CD4-positive, alpha-beta T cell treated with Interleukin-21 for 1 hour (primary cell): Measurements from ENCODE around the gene NANOS3.

Experiments used
- DNase-seq: peaks from one replicate; pipeline ENCODE4 v3.0.0-alpha.2; 2020

The NANOS3 gene

DNA sequence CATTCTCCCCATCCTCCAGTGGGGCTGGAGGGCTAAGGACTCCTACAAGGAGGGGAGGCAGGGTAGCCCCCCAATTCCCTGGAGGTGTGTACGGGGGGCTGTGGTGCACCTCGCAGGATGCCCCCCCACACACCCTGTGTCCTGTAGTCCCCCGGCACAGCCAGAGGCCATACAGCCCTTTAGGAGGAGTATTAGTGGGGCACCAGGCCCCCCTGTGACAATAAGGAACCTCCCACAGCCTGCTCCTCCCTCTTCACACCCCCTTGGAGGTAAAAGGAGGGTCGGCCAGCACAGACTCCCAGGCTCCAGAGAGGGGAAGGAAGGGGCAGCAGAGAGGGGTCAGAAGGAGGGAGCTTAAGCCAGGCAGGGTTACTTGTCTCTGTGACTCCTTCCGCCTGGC is at the start of gene NANOS3:
Gene NANOS3, plus strand, starts transcription at position 301 of the 400 bp plus-strand sequence. CDS start 115 bp downstream, outside the sequence.
- no peak for DNase-seq

DNA sequence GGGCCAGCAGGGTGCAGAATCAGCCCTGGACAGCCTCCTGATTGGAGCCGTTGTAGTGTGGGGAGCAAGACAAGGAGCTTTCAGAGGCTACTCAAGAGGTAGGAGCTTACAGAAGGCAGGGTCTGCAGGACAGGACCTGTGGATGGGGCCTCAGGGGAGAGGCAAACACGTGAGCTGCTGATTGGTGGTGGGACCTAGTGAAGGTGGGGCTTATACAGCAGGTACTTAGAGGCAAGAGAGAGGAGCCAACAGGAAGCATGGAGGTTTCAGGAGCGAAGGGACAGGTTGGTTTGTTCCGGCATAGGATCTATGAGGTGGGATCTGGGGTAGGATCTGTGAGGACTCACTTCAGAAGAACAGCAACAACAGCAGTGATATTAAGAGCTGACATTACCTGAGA is 49.3 kb upstream of the NANOS3 start:
- DNase-seq, result no peak

DNA sequence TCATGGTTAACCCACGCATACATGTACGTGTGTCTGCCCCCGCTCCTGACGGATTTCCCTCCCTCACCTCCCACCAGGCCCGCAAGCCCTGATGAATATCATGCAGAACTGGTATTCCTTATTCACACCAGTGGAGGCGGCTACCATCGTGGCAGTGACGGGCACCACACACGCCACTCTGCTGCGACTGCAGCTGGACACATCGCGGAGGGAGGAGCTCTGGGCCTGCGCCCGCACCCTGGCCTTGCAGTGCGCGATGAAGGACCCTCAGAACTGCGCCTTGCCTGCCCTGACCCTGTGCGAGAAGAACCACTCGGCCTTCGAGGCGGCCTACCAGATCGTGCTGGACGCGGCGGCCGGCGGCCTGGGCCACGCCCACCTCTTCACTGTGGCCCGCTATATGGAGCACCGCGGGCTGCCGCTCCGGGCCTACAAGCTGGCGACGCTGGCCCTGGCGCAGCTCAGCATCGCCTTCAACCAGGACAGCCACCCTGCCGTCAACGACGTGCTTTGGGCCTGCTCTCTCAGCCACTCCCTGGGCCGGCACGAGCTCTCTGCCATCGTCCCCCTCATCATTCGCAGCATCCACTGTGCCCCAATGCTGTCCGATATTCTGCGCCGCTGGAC is 46.7 kb upstream of the NANOS3 start:
- peak; percentile 73 for DNase-seq

DNA sequence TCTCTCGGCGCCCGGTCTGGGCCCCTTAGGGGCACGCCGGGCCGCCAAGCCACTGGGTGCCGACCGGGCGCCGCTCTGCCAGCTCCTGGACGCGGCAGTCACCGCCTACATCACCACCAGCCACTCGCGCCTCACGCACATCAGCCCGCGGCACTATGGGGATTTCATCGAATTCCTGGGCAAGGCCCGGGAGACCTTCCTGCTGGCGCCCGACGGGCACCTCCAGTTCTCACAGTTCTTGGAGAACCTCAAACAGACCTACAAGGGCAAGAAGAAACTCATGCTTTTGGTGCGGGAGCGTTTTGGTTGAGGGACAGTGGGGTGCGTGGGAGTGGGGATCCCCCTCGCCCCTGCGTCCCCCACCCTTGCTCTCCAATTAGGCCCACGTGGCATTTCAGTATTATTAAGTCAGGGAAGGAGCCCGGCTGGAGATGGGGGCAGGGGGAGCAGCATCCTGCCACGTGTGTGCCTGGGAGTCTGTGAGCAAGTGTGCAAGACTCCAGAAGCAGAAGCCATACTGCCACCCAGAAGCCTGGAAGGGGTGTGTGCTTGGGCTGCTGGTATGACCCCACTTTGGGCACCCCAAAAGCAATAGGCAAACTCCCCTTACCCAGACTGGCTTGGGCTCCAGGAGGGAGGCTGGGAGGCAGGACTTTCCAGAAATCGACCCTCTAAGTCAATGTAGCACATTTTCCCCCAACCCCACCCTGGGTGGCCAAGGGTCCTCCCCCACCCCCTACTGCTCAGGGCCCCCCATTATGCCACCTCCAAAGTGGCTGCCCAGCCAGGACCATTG is 46.0 kb upstream of the NANOS3 start:
- peak; percentile 76 for DNase-seq

DNA sequence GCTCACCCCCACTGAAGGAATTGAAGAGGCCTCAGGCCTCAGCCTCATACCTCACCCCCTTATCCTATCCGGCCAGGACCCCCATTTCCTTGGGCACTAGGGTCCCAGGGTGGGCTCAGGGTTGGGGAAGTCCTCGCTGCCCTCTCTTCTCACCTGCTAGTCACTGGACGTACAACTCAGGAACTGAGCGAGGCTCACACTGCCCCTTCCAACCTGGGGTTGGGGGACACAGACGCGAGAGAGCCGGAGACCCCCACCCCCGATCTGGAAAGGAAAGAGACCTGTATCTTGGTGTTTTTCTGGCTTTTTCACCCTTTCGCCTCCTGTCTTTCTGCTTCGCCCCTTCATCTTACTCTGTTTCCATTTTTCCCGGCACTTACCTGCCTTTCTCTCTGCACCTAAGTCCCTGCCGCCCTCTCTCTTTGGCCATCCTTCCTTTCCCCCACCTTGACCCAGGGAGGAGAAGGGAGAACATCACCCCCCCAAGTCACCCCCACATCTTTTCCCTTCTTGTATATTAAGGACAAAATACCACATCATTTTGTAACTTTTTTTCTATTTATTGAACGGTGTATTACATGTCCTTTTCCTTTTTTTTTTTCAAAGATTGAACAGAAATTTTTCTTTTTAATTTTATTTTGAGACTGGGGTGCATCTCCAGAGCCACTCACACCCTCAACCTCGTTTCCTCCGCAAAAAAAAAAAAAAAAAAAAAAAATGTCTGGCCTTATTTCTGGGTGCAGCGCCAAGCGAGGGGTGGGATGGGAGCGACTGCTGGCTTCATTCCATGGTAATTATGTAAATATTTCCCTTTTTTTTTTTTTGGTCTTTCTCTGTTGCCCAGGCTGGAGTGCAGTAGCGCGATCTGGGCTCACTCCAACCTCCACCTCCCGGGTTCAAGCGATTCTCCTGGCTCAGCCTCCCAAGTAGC is 45.1 kb upstream of the NANOS3 start:
- peak; percentile 71 for DNase-seq

DNA sequence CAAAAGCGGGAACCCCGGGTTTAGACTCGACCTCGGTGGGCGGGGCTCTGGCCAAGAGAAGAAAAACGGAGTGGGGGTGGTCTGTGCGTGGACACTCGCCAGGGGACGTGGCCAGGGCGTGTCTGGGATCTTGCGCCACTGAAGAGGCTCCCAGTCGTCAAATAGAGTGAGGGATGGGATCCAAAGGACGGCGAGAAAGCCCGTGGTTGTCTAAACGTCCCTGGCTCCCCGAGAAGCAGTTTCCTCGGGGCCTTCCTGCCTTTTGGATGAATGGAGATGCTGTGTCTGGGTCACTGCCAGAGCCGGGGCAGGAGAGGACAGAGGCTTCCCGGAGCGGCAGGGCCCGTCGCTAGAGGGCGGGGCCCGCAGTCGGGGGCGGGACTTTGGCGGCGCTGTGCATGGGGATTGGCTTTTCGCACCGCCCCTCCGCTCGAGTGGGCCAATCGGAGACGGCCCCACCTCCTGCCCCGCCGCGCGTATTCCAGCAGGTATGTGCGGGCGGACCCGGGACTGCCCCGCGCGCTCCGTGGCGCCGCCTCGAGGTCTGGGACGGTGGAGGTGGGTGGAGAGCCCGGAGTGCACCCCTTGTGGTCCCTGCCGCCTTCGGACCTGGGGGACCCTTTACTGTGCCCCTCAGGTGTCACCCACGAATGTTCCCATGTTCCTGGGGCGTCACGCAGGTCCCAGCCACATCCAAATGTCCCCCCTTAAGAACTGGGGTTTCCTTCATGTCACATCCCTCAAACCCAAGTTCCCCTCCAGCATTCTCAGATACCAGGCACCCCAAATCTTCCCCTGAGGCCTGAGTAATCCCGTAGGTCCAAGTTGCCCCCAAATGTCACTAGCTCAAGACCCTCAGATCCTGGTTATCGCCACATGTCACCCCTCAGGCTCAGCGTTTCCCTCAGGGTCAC is 43.3 kb upstream of the NANOS3 start:
- peak; percentile 96 for DNase-seq

DNA sequence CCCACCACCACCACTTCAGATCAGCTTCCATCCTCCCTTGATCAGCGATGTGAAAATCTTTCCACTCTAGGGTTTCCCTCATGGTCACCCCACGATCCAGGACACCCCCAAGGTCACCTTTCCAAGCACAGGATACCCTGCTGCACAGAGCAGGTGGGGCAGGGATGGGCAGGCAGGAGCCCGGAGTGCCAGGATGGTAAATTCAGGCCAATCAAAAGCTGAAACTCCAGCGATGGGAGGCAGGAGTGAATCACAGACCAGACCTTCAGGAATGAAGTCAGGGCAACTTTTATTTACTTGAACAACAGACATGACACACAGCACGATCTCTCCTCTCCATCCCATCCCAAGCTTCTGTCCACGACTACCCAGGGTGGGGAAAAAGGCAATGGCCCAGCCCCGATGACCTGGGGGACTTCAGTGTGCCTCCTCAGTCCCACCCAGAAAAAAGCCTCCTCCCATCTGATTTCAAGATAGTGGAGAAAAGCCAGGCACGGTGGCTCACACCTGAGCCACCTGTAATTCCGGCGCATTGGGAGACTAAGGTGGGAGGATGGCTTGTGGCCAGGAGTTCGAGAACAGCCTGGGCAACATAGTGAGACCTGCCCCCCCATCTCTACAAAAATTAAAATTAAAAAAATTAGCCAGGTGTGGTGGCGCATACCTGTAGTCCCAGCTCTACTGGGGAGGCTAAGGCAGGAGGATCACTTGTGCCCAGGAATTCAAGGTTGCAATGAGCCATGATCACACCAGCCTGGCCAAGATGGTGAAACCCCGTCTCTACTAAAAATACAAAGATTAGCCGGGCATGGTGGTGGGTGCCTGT is 42.5 kb upstream of the NANOS3 start:
- peak; percentile 57 for DNase-seq

DNA sequence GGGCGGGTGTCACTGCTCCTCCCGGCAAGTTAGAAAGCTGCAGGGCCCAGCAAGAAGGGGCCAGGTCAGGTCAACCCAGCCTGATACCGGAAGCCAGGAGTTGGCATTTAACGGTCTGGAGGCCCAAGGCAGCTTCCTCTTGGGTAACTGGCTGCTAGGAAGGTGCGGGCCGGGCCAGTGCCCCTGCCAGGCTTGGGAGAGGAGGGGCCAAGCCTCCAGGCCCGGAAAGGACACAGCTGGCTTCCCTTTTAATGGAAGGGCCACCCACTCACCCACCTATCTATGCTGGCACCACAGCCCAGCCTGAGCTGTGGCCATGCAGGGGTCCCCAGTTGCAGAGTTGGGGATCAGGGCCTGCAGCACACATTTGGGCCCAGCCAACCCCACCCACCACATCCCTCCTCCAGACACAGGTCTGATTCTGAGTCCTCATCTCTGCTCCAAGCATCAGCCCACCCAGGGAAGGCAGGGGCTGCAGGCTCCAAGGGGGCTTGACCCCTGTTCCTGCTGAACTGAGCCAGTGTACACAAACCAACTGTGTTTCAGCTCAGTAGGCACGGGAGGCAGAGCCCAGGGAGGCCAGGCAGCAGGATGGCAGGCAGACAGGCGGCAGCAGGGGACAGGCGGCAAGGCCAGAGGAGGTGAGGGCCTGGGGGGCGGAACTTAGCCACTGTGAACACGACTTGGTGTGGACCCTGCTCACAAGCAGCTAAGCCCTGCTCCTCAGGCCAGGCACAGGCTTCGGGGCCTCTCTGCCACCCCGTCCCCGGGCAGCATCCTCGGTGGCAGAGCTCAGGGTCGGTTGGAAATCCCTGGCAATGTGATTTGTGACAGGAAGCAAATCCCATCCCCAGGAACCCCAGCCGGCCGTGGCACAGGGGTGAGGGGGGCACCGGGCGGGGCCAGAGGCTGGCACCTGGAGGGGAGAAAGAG is 40.9 kb upstream of the NANOS3 start:
- peak; percentile 68 for DNase-seq

DNA sequence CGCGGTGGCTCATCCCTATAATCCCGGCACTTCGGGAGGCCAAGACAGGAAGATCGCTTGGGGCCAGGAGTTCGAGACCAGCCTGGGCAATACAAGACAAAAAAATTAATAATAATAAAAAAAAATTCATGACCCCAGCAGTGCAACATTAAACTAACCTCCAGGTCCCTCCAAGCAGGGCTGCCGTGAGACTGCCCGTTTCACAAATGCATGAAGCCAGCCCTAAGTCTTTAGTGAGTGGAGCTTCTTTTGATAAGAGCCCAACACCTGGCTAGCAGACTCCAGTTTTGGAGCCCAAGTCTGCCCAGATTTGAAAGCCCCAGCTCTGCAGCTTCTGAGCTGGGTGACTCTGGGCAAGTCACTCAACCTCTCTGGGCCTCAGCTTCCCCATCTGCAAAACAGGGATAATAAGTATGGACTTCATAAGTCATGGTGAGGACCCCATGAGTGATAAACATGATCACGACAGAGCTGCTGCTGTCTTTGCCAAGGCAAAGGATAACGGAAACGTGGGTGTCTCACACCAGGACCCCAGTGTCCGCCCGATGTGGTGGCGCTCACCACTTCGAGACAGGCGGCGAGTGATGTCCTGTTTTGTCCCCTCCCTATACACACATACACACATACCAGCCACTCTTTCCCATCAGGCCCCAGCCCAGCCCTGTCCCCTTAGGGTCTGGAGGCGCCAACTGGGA is 38.4 kb upstream of the NANOS3 start:
- DNase-seq, result no peak

GRCh38 chr19:13839130-13839937 is 37.6 kb upstream of the NANOS3 start:
- DNase-seq, result peak; percentile 91

GRCh38 chr19:13839938-13840304 is 37.0 kb upstream of the NANOS3 start:
- DNase-seq, result no peak

DNA sequence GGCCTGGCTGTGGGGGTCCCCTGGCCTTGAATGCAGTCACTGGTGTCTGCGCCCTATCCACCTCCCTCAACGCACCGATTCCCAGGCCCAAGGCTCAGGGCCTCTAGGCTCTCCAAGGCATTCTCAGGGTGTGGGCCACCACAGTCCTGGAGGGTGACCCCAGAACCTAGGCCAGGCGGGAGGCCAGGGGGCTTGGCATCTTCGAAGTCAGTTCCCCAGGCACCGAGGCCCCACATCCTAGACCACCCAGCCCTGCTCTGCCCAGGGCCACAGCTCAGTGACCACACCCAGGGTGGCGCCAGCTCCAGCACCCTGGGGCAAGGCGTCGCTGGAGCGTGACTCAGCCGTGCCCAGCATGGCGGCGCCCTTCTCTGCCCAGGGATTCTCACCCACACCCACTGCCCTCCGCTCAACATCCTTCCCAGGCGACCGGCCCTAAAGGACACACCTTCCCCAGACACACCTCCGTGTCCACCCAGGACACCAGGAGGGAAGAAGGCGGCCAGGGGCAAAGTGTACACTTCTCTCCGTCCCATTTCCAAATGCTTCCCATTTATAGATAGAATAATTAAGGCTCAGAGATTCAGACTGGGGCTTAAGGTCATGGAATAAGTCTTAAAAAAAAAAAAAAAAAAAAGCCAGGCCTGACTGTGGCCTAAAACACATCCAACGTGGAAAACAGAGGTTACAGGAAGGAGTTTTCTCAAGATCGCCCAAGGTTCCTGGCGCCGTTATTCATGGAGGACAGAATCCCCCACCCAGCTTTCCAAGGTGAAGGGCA is 36.4 kb upstream of the NANOS3 start:
- peak; percentile 80 for DNase-seq

DNA sequence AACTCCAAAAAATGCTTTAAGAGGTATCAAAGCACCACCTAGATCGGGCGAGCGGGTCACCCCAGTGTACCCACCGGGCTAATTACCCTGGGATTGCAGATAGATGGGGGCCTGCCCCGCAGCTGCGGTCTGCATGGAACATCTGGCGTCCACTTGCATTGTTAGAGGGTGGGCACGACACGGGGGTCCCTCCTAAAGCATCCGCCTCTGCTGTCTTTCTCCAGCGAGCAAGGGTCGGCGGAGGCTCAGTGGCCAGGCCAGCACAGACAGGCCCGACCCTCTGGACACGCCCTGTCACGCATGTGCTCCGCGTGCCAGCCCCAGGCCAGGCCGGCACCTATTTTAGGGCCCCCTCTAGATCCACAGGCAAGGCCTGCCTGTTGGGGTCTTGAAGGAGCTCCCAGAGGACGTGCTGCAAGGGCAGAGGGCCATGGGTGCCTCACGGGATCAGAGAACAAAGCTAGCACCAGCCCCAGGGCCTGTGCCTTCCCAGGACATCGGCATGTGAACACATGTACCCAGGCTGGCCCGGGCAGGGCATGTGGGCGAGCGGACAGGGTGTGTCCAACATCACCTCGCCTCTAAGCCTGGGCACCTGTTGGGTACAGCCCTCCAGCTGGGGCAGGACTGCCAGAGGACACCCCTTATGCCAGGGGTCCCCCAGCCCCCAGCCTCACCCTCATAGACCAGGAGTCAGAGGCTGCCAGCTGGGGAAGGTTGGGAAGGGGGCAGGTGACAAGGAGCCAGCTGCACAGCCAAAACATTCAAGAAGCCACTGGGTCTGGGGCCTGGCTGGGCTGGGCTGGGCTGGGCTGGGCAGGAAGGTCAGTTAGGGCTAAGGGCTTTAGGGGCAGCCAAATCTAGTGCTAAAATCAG is 35.6 kb upstream of the NANOS3 start:
- DNase-seq, result peak; percentile 76

DNA sequence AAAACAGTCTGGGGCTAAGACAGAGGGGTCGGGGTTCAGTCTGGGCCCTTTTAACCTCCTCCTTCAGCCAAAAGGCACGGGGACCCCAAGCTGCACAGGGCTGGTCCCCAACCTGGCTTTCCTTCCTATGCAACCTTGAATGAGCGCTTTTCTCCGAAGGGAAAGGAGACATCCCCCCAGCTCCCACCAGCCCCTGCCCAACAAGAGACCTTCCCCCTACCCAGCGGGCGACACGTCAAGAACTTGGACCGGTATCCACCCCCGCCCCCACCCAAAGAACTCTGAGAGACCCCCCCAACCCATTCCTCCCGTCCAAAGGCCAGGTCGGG is 35.0 kb upstream of the NANOS3 start:
- peak; percentile 70 for DNase-seq

DNA sequence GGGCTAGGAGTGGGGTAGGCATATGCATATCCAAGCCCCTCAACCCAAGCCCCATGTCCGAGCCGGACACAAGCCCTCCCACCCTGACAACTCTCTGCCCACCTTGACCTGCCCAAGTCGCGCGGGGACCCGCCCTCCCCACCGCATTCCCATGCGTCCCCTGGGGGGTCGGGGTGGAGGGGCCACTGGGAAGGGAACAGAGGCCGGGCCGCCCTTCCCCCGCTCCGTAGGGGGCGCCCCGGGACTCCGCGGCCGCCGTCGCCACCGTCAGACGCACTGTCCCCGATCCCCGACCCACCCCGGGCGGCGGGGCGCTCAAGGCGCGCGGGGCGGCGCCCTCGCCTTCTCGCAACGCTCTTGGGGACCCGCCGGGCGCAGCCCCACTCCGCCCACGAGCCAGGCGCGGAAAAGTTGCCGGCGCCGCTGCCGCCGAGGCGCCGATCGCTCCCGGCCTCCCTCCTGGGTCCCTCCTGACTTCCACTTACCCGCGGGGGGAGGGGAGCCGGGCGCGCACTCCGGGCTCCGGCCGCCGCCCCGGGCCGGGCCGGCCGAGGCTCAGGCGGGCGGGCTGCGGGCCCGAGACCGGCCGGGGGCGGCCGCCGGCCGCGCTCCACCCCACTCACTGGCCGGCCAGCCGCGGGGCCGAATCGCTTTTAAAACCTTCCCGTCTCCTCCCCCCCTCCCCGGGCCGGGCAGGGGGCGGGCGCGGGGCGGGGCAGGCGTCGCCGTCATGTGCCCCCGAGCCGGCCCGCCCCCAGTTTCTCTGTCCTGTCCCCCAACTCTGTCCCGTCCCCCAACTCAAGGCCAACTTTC is 34.4 kb upstream of the NANOS3 start:
- DNase-seq, result peak; percentile 91
